HPDE6-E6E7 (cell line): ENCODE results near the gene KLHL29.
"Not testable (repeated sequence)": the region's sequence is repeated elsewhere in the genome, so short reads cannot be mapped to it uniquely, and the experiment has no call there.

Source experiments
- DNase-seq: peaks from one replicate; pipeline ENCODE4 v3.0.0; 2011; ENCODE audit warnings: missing footprints; ENCODE audit errors: extremely low spot score

KLHL29 gene

GRCh38 chr2:23367760-23368159, 17.2 kb upstream of the KLHL29 start:
- no peak for DNase-seq

- no peak for DNase-seq
These were observed 11.3 kb upstream of the KLHL29 start for GRCh38 chr2:23373666-23374065.

- no peak for DNase-seq
These were observed 9.5 kb upstream of the KLHL29 start for GRCh38 chr2:23375448-23375847.

- DNase-seq: no peak
These were observed 8.9 kb upstream of the KLHL29 start for GRCh38 chr2:23376075-23376474.

- no peak for DNase-seq
These were observed 8.0 kb upstream of the KLHL29 start for GRCh38 chr2:23376972-23377371.

- no peak for DNase-seq
These were observed 7.2 kb upstream of the KLHL29 start for GRCh38 chr2:23377771-23378170.

- DNase-seq: no peak
These were observed 6.5 kb upstream of the KLHL29 start for GRCh38 chr2:23378496-23378895.

GRCh38 chr2:23379220-23379695, 5.7 kb upstream of the KLHL29 start:
- DNase-seq: no peak

- DNase-seq: no peak
These were observed 4.4 kb upstream of the KLHL29 start for GRCh38 chr2:23380562-23381065.

GRCh38 chr2:23381084-23381483, 3.9 kb upstream of the KLHL29 start:
- DNase-seq: no peak

- no peak for DNase-seq
These were observed 3.5 kb upstream of the KLHL29 start for GRCh38 chr2:23381485-23381884.

GRCh38 chr2:23383100-23383499, 1.9 kb upstream of the KLHL29 start:
- DNase-seq: no peak

GRCh38 chr2:23385351-23385747, 370 bp downstream of the KLHL29 start:
- no peak for DNase-seq

- no peak for DNase-seq
These were observed 864 bp downstream of the KLHL29 start for GRCh38 chr2:23385748-23386338.

GRCh38 chr2:23386339-23387220, 1.6 kb downstream of the KLHL29 start:
- DNase-seq: no peak

- no peak for DNase-seq
These were observed 2.2 kb downstream of the KLHL29 start for GRCh38 chr2:23387221-23387550.

GRCh38 chr2:23387845-23388244, 2.9 kb downstream of the KLHL29 start:
- DNase-seq: no peak

- no peak for DNase-seq
These were observed 3.3 kb downstream of the KLHL29 start for GRCh38 chr2:23388294-23388693.

GRCh38 chr2:23388756-23389514, 4.0 kb downstream of the KLHL29 start:
- DNase-seq: no peak

- DNase-seq: no peak
These were observed 5.2 kb downstream of the KLHL29 start for GRCh38 chr2:23390152-23390551.

- not testable (repeated sequence) for DNase-seq
These were observed 6.3 kb downstream of the KLHL29 start for GRCh38 chr2:23391237-23391736.

GRCh38 chr2:23393722-23394121, 8.7 kb downstream of the KLHL29 start:
- DNase-seq: no peak
